Smooth muscle cell (in vitro differentiated cells): ENCODE results near the gene ARHGAP1. TPM values are rescaled to one million over a fixed set of nuclear protein-coding genes. Genes with fewer than 3 reads are reported as not detected.

Experiments used
- DNase-seq: peaks from one replicate; lab custom pipeline; 2025; ENCODE audit not compliant: unreplicated experiment; lab: John Stamatoyannopoulos, UW
- H2AFZ ChIP-seq: fragments of 200-600 bp; sonication (generic); 2 replicates; pipeline ENCODE4 v1.6.0; 2016; ENCODE audit warnings: antibody characterized with exemption, low read depth, mild to moderate bottlenecking
- H3F3A ChIP-seq: fragments of 200-600 bp; sonication (generic); 2 replicates; pipeline ENCODE4 v1.6.0; 2017; ENCODE audit warnings: antibody characterized with exemption, low read depth
- H3K27ac ChIP-seq: fragments of 200-600 bp; sonication (generic); 2 replicates; pipeline ENCODE4 v1.5.1; 2016; ENCODE audit warnings: low read depth, mild to moderate bottlenecking
- H3K27me3 ChIP-seq: fragments of 200-600 bp; sonication (generic); 2 replicates; pipeline ENCODE4 v1.6.1; 2016; ENCODE audit warnings: low read depth, mild to moderate bottlenecking
- H3K36me3 ChIP-seq: fragments of 200-600 bp; sonication (generic); 2 replicates; pipeline ENCODE4 v1.5.1; 2016; ENCODE audit warnings: low read depth
- H3K4me1 ChIP-seq: fragments of 200-600 bp; sonication (generic); 2 replicates; pipeline ENCODE4 v1.5.1; 2016; ENCODE audit warnings: low read depth
- H3K4me2 ChIP-seq: fragments of 200-600 bp; sonication (generic); 2 replicates; pipeline ENCODE4 v1.6.0; 2016; ENCODE audit warnings: mild to moderate bottlenecking
- H3K4me3 ChIP-seq: fragments of 200-600 bp; sonication (generic); 2 replicates; pipeline ENCODE4 v1.5.1; 2016; ENCODE audit warnings: mild to moderate bottlenecking
- H3K79me2 ChIP-seq: fragments of 200-600 bp; sonication (generic); 2 replicates; pipeline ENCODE4 v1.6.0; 2016; ENCODE audit warnings: low read depth, mild to moderate bottlenecking
- H3K9ac ChIP-seq: fragments of 200-600 bp; sonication (generic); 2 replicates; pipeline ENCODE4 v1.6.0; 2016; ENCODE audit warnings: low read depth
- H3K9me3 ChIP-seq: fragments of 200-600 bp; sonication (generic); replicated peaks from 2 replicates; pipeline ENCODE4 v1.5.1; 2016; ENCODE audit warnings: low read depth
- H4K20me1 ChIP-seq: fragments of 200-600 bp; sonication (generic); 2 replicates; pipeline ENCODE4 v1.6.0; 2016; ENCODE audit warnings: low read depth
- CTCF ChIP-seq: fragments of 200-600 bp; sonication (generic); IDR thresholded peaks from 2 replicates; pipeline ENCODE4 v1.5.1; 2017; ENCODE audit warnings: borderline replicate concordance, mild to moderate bottlenecking, antibody characterized with exemption; ENCODE audit not compliant: insufficient read depth, poor library complexity, severe bottlenecking
- WGBS: methylation state at CpG from one replicate; pipeline ENCODE4 v1.1.7; 2016; ENCODE audit warnings: low lambda C conversion rate; 5-methylcytosine and 5-hydroxymethylcytosine counted together
- polyA plus RNA-seq: library from polyadenylated mRNA; unstranded; fragments of >200 nt; fragmentation: Nextera tagmentation; extraction: Ambion mirVana; gene quantifications from 2 replicates; pipeline ENCODE4 v1.2.1, GENCODE V29; 2016
- total RNA-seq: library from RNA; depleted of rRNA; stranded (reverse); fragments of >200 nt; gene quantifications from 2 replicates; pipeline ENCODE4 v1.2.3, GENCODE V29; 2014

The ARHGAP1 gene
- total and polyA plus RNA-seq, 2 experiments from 2014 or later, result 40.9 to 98.4 TPM

- WGBS, result 97% methylated on average over 1 of the region's 1 CpG
- peaks cover 8% of the 10 kb centered on the region for H3K36me3 ChIP-seq
These were observed 35.1 kb downstream of the ARHGAP1 start for GRCh38 chr11:46665356-46665755.

GRCh38 chr11:46664612-46665011 is 35.8 kb downstream of the ARHGAP1 start:
- Histone ChIP-seq H3K4me3 (no peak overlapping the region), H3K27me3 (no peaks in the 10 kb centered on the region), H3K9me3 (no peaks in the 10 kb centered on the region), H3K4me2 (peak overlapping the region; percentile 47), H3F3A (no peaks in the 10 kb centered on the region), H2AFZ (no peak overlapping the region), H4K20me1 (no peaks in the 10 kb centered on the region), H3K36me3 (peaks cover 8% of the 10 kb centered on the region), H3K27ac (peak overlapping the region; percentile 88), H3K4me1 (peaks cover 5% of the 10 kb centered on the region), H3K79me2 (no peaks in the 10 kb centered on the region), H3K9ac (peak overlapping the region; percentile 31)
- no peak for TF ChIP-seq CTCF
- WGBS, result 21% methylated on average over 6 of the region's 6 CpGs
- DNase-seq, result no peak

More at GRCh38 chr11:46665356-46665755, 35.1 kb downstream of the ARHGAP1 start:
- Histone ChIP-seq H4K20me1 (no peaks in the 10 kb centered on the region), H3K27ac (peak overlapping the region; percentile 88), H3K4me2 (peak overlapping the region; percentile 47), H3K4me1 (peaks cover 5% of the 10 kb centered on the region), H3K27me3 (no peaks in the 10 kb centered on the region), H3K9ac (no peak overlapping the region), H3F3A (peaks cover 6% of the 10 kb centered on the region), H3K79me2 (no peaks in the 10 kb centered on the region), H2AFZ (no peak overlapping the region), H3K9me3 (no peaks in the 10 kb centered on the region), H3K4me3 (no peak overlapping the region)
- no peak for TF ChIP-seq CTCF
- DNase-seq, result no peak

- WGBS, result 86% methylated on average over 4 of the region's 4 CpGs
- no peak for TF ChIP-seq CTCF
- no peak for DNase-seq
These were observed 37.0 kb downstream of the ARHGAP1 start for GRCh38 chr11:46663277-46663940.

GRCh38 chr11:46662366-46662765 is 38.1 kb downstream of the ARHGAP1 start:
- Histone ChIP-seq H3K4me1 (peaks cover 5% of the 10 kb centered on the region), H3K36me3 (peaks cover 11% of the 10 kb centered on the region), H3K79me2 (no peaks in the 10 kb centered on the region), H3K4me2 (no peak overlapping the region), H4K20me1 (no peaks in the 10 kb centered on the region), H2AFZ (no peak overlapping the region), H3K9ac (no peak overlapping the region), H3K27me3 (no peaks in the 10 kb centered on the region), H3K27ac (no peak overlapping the region), H3K9me3 (no peaks in the 10 kb centered on the region), H3K4me3 (no peak overlapping the region), H3F3A (peaks cover 6% of the 10 kb centered on the region)
- TF ChIP-seq CTCF, result no peak
- DNase-seq, result no peak

More at GRCh38 chr11:46663277-46663940, 37.0 kb downstream of the ARHGAP1 start:
- Histone ChIP-seq H3K9ac (no peak overlapping the region), H3K4me1 (peaks cover 5% of the 10 kb centered on the region), H3K27me3 (no peaks in the 10 kb centered on the region), H3K27ac (peak overlapping the region; percentile 88), H3K4me2 (no peak overlapping the region), H3K9me3 (no peaks in the 10 kb centered on the region), H3K36me3 (peaks cover 8% of the 10 kb centered on the region), H3K4me3 (no peak overlapping the region), H2AFZ (no peak overlapping the region), H3K79me2 (no peaks in the 10 kb centered on the region), H4K20me1 (no peaks in the 10 kb centered on the region), H3F3A (peaks cover 6% of the 10 kb centered on the region)
